Body of pancreas (tissue), 4 donors: ENCODE results near the gene COG8. TPM values are rescaled to one million over a fixed set of nuclear protein-coding genes. Genes with fewer than 3 reads are reported as not detected.

Source experiments
- ATAC-seq: fragments of 150-250 bp; one replicate; pipeline ENCODE4 v1.9.1; 2016
- DNase-seq, 4 donors: peaks; one replicate each; pipeline ENCODE4 v3.0.0-alpha.2; 2019
- H3K27ac ChIP-seq, 4 donors: fragments of 200-600 bp; sonication (generic); 1 replicate in 3 of 4; 2 replicates in 1 of 4; pipeline versions ENCODE4 v1.5.1 to v1.6.1; 2016 to 2019; ENCODE audit warnings: mild to moderate bottlenecking in 1 of 4, mixed read lengths in 1 of 4, moderate library complexity in 1 of 4
- H3K27me3 ChIP-seq, 2 donors: fragments of 200-600 bp; sonication (generic); one replicate each; pipeline ENCODE4 v1.6.0; 2016; ENCODE audit warnings: mild to moderate bottlenecking in 1 of 2
- H3K36me3 ChIP-seq, 2 donors: fragments of 200-600 bp; sonication (generic); replicated peaks in 1 of 2; 2 replicates each; pipeline ENCODE4 v1.5.1; 2016; ENCODE audit warnings: low read depth in 2 of 2; ENCODE audit not compliant: insufficient read depth in 1 of 2
- H3K4me1 ChIP-seq: fragments of 200-600 bp; sonication (generic); one replicate; pipeline ENCODE4 v1.6.0; 2016
- H3K4me3 ChIP-seq, 2 donors: fragments of 200-600 bp; sonication (generic); 1 replicate in 1 of 2; 2 replicates in 1 of 2; pipeline ENCODE4 v1.5.1; 2016 to 2019
- H3K9me3 ChIP-seq, 3 donors: fragments of 200-600 bp; sonication (generic); 1 replicate in 2 of 3; 2 replicates in 1 of 3; pipeline ENCODE4 v1.5.1; 2016
- POLR2A ChIP-seq, 3 donors: fragments of 450-650 bp; IDR thresholded peaks; one replicate each; pipeline ENCODE4 v1.6.1; 2016; ENCODE audit warnings: antibody characterized with exemption in 3 of 3, mild to moderate bottlenecking in 2 of 3
- WGBS, 2 donors: methylation state at CpG; one replicate each; pipeline ENCODE4 v1.1.5; 2017; 5-methylcytosine and 5-hydroxymethylcytosine counted together
- intact Hi-C: fragments of 100-400 bp; cut with DNase I; formaldehyde crosslinking; loops from one replicate; pipeline ENCODE4 v1.15.1; 2023
- total RNA-seq, 2 donors: library from RNA; depleted of rRNA; stranded (reverse); fragments of >200 nt; gene quantifications; one replicate each; pipeline ENCODE4 v1.1.0, GENCODE V29; 2016
- TF ChIP-seq, protein P1 (sequence below), 7 experiments: fragments of 450-650 bp in 4 of 7; fragments of 200-600 bp in 3 of 7; sonication (generic) in 3 of 7; IDR thresholded peaks; one replicate each; pipeline ENCODE4 v1.5.1; 2016 to 2019; ENCODE audit warnings: antibody characterized with exemption in 7 of 7

The COG8 gene
- total RNA-seq, 2 donors from 2014 or later: 39.4 to 46.8 TPM

DNA sequence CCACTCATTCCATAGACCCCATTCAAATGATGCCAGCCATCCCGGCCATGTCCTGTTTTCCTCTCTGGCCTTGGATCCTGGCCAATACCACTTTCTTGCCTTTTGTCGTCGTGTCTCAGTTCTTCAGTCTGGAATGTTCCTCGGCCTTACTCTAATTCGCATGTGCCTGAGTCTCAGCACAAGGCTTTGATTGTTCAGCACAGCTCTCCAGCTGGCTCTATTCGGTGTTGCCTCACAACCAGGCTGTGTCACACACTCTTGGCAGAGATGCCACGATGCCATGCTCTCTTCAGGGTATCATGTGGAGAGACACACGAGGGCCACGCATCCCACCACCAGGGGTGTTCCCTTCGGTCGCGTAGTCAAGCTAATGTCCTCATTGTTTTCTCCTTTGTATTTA is 30.0 kb downstream of the COG8 start:
- no peak for DNase-seq
- Histone ChIP-seq H3K9me3 (no peaks in the 10 kb centered on the region), H3K36me3 (no peaks in the 10 kb centered on the region), H3K4me3 (no peak overlapping the region), H3K4me1 (peaks cover 24% of the 10 kb centered on the region), H3K27ac (no peak overlapping the region), H3K27me3 (no peaks in the 10 kb centered on the region)
- ATAC-seq: no peak
- WGBS, 2 donors: 84 to 89% methylated on average over 12 of the region's 12 CpGs
- intact Hi-C loops: no loop called here
- TF ChIP-seq POLR2A (IDR thresholded peaks at IDR 0.05): no peak
- TF ChIP-seq, protein P1, sequence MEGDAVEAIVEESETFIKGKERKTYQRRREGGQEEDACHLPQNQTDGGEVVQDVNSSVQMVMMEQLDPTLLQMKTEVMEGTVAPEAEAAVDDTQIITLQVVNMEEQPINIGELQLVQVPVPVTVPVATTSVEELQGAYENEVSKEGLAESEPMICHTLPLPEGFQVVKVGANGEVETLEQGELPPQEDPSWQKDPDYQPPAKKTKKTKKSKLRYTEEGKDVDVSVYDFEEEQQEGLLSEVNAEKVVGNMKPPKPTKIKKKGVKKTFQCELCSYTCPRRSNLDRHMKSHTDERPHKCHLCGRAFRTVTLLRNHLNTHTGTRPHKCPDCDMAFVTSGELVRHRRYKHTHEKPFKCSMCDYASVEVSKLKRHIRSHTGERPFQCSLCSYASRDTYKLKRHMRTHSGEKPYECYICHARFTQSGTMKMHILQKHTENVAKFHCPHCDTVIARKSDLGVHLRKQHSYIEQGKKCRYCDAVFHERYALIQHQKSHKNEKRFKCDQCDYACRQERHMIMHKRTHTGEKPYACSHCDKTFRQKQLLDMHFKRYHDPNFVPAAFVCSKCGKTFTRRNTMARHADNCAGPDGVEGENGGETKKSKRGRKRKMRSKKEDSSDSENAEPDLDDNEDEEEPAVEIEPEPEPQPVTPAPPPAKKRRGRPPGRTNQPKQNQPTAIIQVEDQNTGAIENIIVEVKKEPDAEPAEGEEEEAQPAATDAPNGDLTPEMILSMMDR (IDR thresholded peaks at IDR 0.05): no peak

DNA sequence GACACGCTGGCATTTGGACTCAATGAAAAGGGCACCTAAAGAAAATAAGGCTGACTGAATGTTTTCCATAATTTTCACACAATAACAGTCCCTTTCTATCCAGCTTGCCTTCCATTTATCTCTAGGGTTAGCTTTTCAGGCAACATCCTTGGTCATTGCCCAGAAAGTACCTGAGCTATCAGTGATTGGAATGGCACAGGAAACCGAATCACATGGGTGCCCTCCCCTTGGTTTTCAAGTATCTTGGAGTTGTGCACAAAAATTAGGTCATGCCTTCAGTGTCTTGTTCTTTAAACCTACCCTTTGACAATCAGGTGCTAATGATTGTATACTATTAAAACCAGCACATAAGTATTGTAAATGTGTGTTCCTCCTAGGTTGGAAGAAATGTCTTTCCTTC is 31.5 kb downstream of the COG8 start:
- Histone ChIP-seq H3K36me3 (no peaks in the 10 kb centered on the region), H3K9me3 (no peaks in the 10 kb centered on the region), H3K27me3 (no peaks in the 10 kb centered on the region), H3K4me3 (no peak overlapping the region), H3K4me1 (peaks cover 12% of the 10 kb centered on the region), H3K27ac (no peak overlapping the region)
- no peak for DNase-seq
- intact Hi-C loops: no loop called here
- no peak for ATAC-seq
- WGBS, 2 donors: 77 to 82% methylated on average over 2 of the region's 2 CpGs
- no peak for TF ChIP-seq POLR2A (IDR thresholded peaks at IDR 0.05)
- TF ChIP-seq, protein P1 (IDR thresholded peaks at IDR 0.05): no peak

DNA sequence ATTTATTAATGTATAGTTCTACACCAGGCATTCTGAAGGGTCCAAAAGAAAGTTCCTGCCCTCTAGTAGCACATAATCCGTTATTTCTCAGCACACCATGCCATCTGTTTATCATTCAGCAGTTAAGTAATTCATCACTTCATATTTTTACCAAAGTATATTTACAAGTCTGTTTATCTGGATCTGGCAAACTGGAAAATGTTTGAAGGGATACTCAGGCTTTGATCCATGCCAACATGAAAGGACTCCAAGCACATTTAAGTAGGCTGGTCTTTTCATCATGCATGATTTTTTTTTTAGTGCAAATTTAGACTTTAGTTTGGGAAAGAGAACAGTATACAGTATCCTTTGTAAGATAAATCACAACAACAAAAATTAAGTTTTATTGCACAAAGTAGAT is 32.3 kb downstream of the COG8 start:
- WGBS, 2 donors: 38 to 44% methylated on average over 1 of the region's 1 CpG
- no peak for ATAC-seq
- intact Hi-C loops: no loop called here
- H3K4me1 ChIP-seq: peaks cover 7% of the 10 kb centered on the region
- H3K9me3 ChIP-seq: no peaks in the 10 kb centered on the region
- H3K27me3 ChIP-seq: no peaks in the 10 kb centered on the region
- H3K27ac ChIP-seq: no peak overlapping the region
- DNase-seq: no peak
- H3K4me3 ChIP-seq: no peak overlapping the region
- H3K36me3 ChIP-seq: no peaks in the 10 kb centered on the region
- no peak for TF ChIP-seq POLR2A (IDR thresholded peaks at IDR 0.05)
- TF ChIP-seq, protein P1 (IDR thresholded peaks at IDR 0.05): no peak

DNA sequence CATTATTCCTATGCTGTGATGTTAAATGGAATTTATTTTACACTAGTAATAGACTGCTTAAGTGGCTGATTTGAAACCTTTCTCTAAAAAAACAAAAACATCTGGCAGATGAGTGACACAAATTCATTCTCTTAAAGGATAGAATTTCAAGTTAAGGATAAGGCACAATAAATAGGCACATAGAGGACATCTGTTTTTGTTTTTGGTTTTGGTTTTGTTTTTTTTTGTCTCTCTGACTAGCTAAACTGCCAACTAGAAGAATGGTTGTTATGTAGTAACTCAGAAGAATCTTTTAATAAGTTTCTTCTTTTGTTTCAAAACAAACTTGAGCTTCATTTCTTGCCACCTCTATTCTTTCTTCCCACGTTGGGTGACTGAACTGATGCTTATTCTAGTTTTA is 33.3 kb downstream of the COG8 start:
- H3K9me3 ChIP-seq: no peaks in the 10 kb centered on the region
- no peak overlapping the region for H3K27ac ChIP-seq
- intact Hi-C loops: no loop called here
- no peak for TF ChIP-seq POLR2A (IDR thresholded peaks at IDR 0.05)
- TF ChIP-seq, protein P1 (IDR thresholded peaks at IDR 0.05): no peak
- no peak for DNase-seq
- H3K4me3 ChIP-seq: no peak overlapping the region
- H3K4me1 ChIP-seq: peaks cover 4% of the 10 kb centered on the region
- 53 to 68% methylated on average over 1 of the region's 1 CpG for WGBS, 2 donors
- H3K27me3 ChIP-seq: no peaks in the 10 kb centered on the region
- no peaks in the 10 kb centered on the region for H3K36me3 ChIP-seq
- no peak for ATAC-seq

DNA sequence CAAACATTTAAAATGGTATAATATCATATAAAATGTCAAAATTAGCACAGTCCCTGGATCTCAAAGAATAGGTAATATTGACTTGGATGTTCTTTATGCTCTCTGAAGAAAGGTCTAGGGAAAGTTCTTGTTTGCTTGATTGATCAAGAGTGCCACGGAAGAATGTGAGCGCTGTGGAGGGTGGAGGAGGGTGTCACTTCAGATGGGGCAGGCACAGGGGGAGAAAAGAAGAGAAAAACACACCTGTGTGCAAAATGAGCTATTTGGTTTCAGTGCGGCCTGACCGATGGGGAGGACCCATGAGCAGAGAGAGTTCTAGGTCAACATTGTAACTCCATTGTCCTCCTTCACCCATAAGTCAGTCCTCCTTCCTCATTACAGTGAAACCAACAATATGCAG is 37.1 kb downstream of the COG8 start:
- 80 to 83% methylated on average over 4 of the region's 4 CpGs for WGBS, 2 donors
- no peaks in the 10 kb centered on the region for H3K27me3 ChIP-seq
- no peak for TF ChIP-seq POLR2A (IDR thresholded peaks at IDR 0.05)
- TF ChIP-seq, protein P1 (IDR thresholded peaks at IDR 0.05): no peak
- no peak for DNase-seq
- H3K36me3 ChIP-seq: peaks cover 0 to 3% of the 10 kb centered on the region in 2 donors
- no peaks in the 10 kb centered on the region for H3K9me3 ChIP-seq
- no peak for ATAC-seq
- H3K4me1 ChIP-seq: no peaks in the 10 kb centered on the region
- no peak overlapping the region for H3K27ac ChIP-seq
- intact Hi-C loops: no loop called here
- H3K4me3 ChIP-seq: no peak overlapping the region
